ENCODE measurements around the gene USF2.
"Not testable (repeated sequence)": the region's sequence is repeated elsewhere in the genome, so short reads cannot be mapped to it uniquely, and the experiment has no call there.

The USF2 gene

DNA sequence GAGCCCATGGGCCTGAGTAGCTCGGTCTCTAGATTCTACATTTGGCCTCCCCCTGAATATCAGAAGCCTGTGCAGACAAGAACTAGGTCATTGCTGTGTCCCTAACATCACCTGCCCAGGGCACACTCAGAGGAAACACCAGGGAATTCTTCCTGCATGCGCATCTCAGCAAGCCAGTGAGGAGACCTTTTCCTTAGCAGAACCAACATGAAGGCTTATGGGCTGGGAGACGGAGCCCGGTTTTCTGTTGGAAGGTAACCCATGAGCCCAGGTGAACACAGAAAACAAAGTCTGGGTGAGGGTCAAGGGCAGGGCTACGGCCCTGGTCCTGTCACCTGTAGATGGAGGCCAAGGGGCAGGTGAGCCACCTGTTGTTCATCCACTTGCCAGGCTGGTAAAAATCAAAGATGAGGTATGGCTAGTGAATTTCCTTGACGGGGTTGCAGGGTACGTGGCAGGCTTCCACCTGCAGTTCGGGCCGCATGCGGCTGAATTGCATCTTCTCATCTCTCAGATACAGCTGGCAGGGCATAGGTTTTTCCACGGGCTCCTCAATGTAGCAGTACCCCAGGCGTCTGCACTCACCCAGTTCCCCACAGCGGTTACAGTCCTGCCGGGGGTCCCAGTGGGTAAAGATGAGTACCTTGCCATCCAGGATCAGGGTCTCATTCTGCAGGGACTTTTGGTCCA is 36.7 kb upstream of the USF2 start:
- Mint-ChIP-seq H3K27ac (no peak overlapping the region), H3K4me3 (no peak overlapping the region)

DNA sequence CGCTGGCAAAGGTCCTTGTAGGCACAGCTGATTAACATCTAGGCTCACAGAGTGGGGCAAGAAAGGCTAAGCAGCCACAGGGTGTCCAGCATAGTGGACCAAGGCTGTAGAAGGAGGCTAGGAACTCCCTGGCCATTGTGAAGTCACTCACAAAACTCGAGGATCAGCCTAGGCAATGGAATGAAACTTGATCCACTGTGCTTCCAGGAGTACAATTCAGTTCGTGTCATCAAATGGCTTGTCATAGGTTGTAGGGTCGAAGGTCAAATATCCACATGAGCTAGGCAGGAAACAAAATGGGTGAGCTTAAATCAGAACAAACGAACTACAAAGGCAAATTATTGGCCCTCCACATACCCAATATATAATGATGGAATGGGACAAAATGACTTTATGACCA is 35.9 kb upstream of the USF2 start:
- peaks cover 13% of the 10 kb centered on the region for H3K4me1 Mint-ChIP-seq
- H3K36me3 Mint-ChIP-seq: no peaks in the 10 kb centered on the region
- H3K27ac Mint-ChIP-seq: no peak overlapping the region
- no peak overlapping the region for H3K4me3 Mint-ChIP-seq
- no peaks in the 10 kb centered on the region for H3K27me3 Mint-ChIP-seq
- H3K9me3 Mint-ChIP-seq: no peaks in the 10 kb centered on the region

More for the DNA sequence above, 36.7 kb upstream of the USF2 start:
- Mint-ChIP-seq H3K36me3 (no peaks in the 10 kb centered on the region), H3K4me1 (peaks cover 10% of the 10 kb centered on the region), H3K27me3 (no peaks in the 10 kb centered on the region), H3K9me3 (no peaks in the 10 kb centered on the region)

DNA sequence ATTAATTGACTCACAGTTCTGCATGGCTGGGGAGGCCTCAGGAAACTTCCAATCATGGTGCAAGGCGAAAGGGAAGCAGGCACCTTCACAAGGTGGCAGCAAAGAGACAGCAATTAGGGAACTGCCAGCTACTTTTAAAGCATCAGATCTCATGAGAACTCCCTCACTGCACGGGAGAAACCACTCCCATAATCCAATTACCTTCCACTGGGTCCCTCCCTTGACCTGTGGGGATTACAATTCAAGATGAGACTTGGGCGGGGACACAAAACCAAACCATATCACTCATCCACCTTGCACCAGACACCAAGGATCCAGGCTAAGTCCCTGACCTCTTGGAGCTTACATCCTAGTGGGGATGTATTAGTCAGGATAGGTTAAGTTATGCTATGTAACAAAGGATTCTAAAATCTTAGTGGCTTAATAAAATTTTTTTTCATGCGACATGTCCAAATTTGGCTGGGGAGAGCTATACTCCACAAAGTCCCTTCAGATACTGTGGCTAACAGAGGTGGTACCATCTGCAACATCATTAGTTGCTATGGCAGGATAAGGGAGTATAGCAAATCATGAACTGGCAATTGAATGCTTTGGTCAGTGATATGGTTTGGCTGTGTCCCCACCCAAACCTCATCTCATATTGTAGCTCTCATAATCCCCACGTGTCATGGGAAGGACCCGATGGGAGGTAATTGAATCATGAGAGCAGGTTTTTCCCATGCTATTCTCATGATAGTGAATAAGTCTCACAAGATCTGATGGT is 31.9 kb upstream of the USF2 start:
- Mint-ChIP-seq H3K27me3 (no peaks in the 10 kb centered on the region), H3K27ac (peak overlapping the region; percentile 35), H3K4me3 (peak overlapping the region; percentile 15), H3K4me1 (peaks cover 48% of the 10 kb centered on the region), H3K36me3 (peaks cover 8% of the 10 kb centered on the region), H3K9me3 (peaks cover 13% of the 10 kb centered on the region)

DNA sequence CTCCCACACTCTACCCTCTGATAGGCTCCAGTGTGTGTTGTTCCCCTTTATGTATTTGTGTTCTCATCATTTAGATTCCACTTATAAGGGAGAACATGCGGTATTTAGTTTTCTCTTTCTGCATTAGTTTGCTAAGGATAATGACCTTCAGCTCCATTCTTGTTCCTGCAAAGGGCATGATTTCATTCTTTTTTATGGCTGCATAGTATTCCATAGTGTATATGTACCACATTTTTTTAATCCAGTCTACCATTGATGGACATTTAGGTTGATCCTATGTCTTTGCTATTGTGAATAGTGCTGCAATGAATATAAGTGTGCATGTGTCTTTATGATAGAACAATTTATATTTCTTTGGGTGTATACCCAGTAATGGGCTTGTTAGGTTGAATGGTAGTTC is 29.2 kb upstream of the USF2 start:
- H3K9me3 Mint-ChIP-seq: peaks cover 15% of the 10 kb centered on the region
- peak overlapping the region; percentile 92 for H3K27ac Mint-ChIP-seq
- peaks cover 53% of the 10 kb centered on the region for H3K4me1 Mint-ChIP-seq
- H3K27me3 Mint-ChIP-seq, H3K36me3 Mint-ChIP-seq, H3K4me3 Mint-ChIP-seq: not testable (repeated sequence)

DNA sequence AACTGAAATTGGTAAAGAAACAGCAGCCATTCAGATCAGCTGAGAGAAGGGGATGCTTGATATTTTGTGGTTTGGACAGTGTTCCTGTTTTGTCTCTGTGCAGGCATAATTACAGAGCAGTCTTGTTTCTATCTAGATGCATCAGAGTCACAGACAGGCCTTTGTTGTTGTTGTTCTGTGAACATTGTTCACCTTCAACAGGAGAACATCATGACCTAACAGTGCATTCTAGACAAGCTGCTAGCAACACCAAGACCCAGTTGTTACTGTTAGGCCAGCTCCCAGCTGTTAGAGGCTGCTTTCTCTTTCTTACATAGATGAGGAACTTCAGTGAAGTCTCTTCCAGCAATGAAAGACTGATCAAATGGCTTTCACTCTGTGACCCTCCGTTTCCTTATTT is 28.4 kb upstream of the USF2 start:
- Mint-ChIP-seq H3K36me3 (peaks cover 9% of the 10 kb centered on the region), H3K27me3 (no peaks in the 10 kb centered on the region), H3K27ac (peak overlapping the region; percentile 92), H3K9me3 (peaks cover 15% of the 10 kb centered on the region), H3K4me1 (peaks cover 49% of the 10 kb centered on the region), H3K4me3 (peak overlapping the region; percentile 67)

DNA sequence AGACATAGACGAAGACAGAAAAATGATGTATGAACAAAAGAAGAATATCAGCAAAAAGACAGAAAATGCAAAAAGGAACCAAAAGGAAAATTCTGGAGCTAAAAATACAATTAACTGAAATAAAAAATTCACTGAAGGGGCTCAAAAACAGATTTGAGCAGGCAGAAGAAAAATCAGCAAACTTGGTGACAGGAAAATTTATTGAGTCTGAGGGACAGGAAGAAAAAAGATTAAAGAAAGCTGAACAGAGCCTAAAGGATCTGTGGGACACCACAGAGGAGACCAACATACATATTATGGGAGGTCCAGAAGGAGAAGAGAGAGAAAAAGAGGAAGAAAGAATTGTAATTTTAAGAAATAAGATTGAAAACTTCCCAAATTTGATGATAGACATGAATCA is 27.3 kb upstream of the USF2 start:
- Mint-ChIP-seq H3K4me3 (peak overlapping the region; percentile 20), H3K36me3 (peaks cover 9% of the 10 kb centered on the region), H3K27me3 (no peaks in the 10 kb centered on the region), H3K9me3 (peaks cover 15% of the 10 kb centered on the region), H3K4me1 (peaks cover 47% of the 10 kb centered on the region), H3K27ac (peak overlapping the region; percentile 5)

DNA sequence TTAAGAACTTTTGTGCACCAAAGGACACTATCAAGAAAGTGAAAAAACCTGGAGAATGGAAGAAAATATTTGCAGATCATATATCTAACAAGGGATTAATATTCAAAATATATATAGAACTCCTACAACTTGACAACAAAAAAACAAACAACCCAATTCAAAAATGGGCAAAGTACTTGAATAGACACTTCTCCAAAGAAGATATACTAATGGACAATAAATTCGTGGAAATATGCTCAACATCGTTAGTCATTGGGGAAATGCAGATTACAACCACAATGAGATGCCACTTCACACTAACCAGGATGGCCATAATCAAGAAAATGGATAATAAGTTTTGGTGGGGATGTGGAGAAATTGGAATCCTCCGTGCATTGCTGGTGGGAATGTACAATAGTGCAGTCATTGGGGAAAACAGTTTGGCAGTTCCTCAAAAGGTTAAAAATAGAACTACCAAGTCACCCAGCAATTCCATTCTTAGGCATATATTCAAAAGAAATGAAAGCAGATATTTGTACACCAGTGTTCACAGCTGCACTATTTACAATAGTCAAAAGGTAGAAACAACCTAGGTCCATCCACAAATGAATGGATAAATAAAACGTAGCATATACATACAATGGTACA is 22.2 kb upstream of the USF2 start:
- no peak overlapping the region for H3K27ac Mint-ChIP-seq
- H3K27me3 Mint-ChIP-seq: no peaks in the 10 kb centered on the region
- peaks cover 43% of the 10 kb centered on the region for H3K4me1 Mint-ChIP-seq
- peaks cover 1% of the 10 kb centered on the region for H3K36me3 Mint-ChIP-seq
- peaks cover 5% of the 10 kb centered on the region for H3K9me3 Mint-ChIP-seq
- H3K4me3 Mint-ChIP-seq: peak overlapping the region; percentile 87

DNA sequence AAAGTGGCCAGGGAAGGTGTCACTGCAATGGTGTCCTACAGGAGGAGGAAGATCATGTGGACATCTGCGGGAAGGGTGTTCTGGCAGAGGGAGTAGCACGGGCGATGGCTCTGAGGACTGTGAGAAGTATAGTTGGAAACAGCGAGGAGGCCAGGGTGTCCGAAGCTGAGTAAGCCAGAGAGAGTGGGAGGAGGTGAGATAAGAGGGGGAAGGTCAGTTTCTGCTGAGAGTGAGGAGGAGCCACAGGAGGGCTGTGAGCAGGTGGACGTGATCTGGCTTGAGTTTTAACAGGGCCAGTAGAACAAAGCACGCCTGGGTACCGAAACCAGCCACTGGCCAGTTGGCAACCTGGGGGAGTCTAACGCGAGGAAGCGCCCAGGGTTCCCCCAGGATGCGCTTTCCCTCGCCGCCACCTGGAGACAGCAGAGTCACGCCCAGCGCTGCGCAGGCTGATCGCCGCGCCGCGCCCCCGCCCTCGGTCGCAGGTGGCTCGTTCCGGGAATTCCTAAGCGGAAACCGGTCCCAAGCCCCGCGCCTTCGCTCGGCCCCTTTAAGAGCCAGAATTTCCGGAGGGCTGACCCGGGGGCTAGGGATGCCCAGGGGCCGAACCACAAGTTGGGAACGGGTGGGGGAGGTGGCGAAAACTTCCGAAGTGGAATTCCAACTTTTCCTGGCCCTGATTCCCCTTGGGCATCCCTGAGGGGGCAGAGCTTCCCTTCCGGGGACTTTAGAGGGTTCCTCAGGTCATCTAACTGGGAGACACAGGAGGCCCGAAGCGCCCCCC is 21.0 kb upstream of the USF2 start:
- H3K36me3 Mint-ChIP-seq: peaks cover under 1% of the 10 kb centered on the region
- peak overlapping the region; percentile 88 for H3K27ac Mint-ChIP-seq
- no peaks in the 10 kb centered on the region for H3K27me3 Mint-ChIP-seq
- no peaks in the 10 kb centered on the region for H3K9me3 Mint-ChIP-seq
- peak overlapping the region; percentile 87 for H3K4me3 Mint-ChIP-seq
- peaks cover 40% of the 10 kb centered on the region for H3K4me1 Mint-ChIP-seq

DNA sequence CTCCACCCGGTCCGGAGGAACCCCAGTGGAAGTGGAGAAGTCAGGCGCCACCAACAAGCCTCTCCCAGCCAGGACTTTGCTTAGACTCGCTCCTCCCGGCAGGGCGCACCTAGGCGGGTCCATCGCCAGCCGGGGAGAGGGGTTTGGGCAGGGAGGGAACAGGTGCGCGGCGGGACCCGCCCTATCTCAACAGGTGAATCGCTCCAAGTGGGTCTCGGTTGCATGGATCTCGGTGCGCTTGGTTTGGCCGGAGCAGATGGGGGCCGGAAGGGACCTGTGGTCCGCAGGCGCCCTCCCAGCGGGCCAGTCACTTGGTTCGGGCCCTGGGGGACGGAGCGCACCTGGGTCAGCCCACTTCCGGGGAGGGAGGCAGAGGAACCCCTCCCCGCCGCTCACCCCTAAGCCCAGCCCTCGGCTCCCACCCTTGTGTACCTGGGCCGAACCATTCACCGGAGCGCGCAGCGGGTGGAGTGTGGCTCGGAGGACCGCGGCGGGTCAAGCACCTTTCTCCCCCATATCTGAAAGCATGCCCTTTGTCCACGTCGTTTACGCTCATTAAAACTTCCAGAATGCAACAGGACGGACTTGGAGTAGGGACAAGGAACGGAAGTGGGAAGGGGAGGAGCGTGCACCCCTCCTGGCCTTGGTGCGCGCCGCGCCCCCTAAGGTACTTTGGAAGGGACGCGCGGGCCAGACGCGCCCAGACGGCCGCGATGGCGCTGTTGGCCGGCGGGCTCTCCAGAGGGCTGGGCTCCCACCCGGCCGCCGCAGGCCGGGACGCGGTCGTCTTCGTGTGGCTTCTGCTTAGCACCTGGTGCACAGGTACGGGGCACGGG is 20.2 kb upstream of the USF2 start, which contains the start of gene LSR:
Gene LSR (plus strand): TSS at position 693 of the 836 bp plus-strand sequence. CDS start 21 bp downstream, at position 714.
- Mint-ChIP-seq H3K9me3 (no peaks in the 10 kb centered on the region), H3K4me1 (peaks cover 39% of the 10 kb centered on the region), H3K27ac (peak within 1 kb of the TSS; percentile 88), H3K4me3 (peak within 1 kb of the TSS; percentile 87), H3K36me3 (no peaks in the 10 kb centered on the region), H3K27me3 (no peaks in the 10 kb centered on the region)

GRCh38 chr19:35249146-35249847 is 19.5 kb upstream of the USF2 start:
- H3K27ac Mint-ChIP-seq: peak overlapping the region; percentile 19
- H3K27me3 Mint-ChIP-seq: no peaks in the 10 kb centered on the region
- H3K36me3 Mint-ChIP-seq: no peaks in the 10 kb centered on the region
- peaks cover 36% of the 10 kb centered on the region for H3K4me1 Mint-ChIP-seq
- H3K4me3 Mint-ChIP-seq: peak overlapping the region; percentile 87
- no peaks in the 10 kb centered on the region for H3K9me3 Mint-ChIP-seq

- Mint-ChIP-seq H3K27me3 (no peaks in the 10 kb centered on the region), H3K9me3 (no peaks in the 10 kb centered on the region), H3K4me1 (peaks cover 38% of the 10 kb centered on the region), H3K36me3 (no peaks in the 10 kb centered on the region), H3K4me3 (peak overlapping the region; percentile 87), H3K27ac (peak overlapping the region; percentile 19)
Observed at GRCh38 chr19:35249848-35250711, 18.7 kb upstream of the USF2 start.

GRCh38 chr19:35251456-35251855 is 17.3 kb upstream of the USF2 start:
- no peak overlapping the region for H3K27ac Mint-ChIP-seq
- H3K9me3 Mint-ChIP-seq: no peaks in the 10 kb centered on the region
- H3K4me1 Mint-ChIP-seq: peaks cover 48% of the 10 kb centered on the region
- H3K36me3 Mint-ChIP-seq: no peaks in the 10 kb centered on the region
- H3K27me3 Mint-ChIP-seq: no peaks in the 10 kb centered on the region
- H3K4me3 Mint-ChIP-seq: no peak overlapping the region
